ENCODE data around the gene NOM1.

Gene NOM1

DNA sequence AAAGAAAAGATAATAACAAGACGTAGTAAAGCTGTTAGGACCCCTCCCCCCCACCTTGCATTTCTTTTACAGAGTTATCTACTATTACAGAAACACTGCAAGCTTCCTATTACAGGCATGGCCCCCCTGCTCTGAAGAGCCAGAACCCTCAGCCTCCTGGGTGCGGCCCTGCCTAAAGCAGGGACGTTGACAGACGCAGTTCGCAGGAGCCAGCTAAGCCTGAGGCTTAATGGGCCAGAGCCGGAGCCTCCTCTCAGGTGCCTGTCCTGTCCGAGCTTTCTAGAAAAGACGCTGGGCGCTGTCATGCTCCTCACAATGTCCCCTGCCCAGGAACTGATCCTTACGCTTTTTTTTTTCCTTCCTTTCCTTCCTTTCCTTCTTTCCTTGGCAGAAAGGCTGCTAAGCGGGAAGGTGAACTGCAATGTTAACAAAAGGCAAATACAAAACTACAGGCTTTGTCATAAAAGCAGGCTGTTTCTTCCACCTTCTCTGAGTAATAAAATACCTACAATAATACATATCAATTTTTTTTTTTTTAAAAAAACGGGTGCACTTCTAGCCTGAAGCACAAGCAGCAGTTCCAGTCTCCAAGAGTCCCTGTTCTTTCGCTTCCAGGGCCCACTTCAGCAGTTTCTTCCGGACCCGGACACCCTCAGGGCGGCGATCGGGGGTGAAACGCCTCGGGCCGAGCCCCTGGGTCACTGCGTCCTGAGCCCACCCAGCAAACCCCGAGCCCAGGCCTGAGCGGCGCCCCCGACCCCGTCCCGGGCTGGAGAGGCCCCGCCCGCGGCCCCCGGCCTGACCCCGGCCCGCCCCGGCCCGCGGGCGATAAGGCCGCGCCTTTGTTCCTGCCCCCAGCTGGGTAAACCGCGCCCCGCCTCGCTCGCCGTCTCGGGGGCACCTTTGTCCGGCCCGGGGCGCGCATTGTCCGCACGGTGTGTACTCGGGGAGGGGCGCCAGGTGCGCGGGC lies 49.8 kb downstream of the NOM1 start:
- Histone ChIP-seq H3K4me2 (ENCODE audit: low read depth, low read length) (peak overlapping the region; percentile 93), H3K27me3 (replicated peaks; ENCODE audit: insufficient read depth, low read length) (peaks cover 36% of the 10 kb centered on the region), H3K4me3 (ENCODE audit: low read length) (peak overlapping the region; percentile 62)

DNA sequence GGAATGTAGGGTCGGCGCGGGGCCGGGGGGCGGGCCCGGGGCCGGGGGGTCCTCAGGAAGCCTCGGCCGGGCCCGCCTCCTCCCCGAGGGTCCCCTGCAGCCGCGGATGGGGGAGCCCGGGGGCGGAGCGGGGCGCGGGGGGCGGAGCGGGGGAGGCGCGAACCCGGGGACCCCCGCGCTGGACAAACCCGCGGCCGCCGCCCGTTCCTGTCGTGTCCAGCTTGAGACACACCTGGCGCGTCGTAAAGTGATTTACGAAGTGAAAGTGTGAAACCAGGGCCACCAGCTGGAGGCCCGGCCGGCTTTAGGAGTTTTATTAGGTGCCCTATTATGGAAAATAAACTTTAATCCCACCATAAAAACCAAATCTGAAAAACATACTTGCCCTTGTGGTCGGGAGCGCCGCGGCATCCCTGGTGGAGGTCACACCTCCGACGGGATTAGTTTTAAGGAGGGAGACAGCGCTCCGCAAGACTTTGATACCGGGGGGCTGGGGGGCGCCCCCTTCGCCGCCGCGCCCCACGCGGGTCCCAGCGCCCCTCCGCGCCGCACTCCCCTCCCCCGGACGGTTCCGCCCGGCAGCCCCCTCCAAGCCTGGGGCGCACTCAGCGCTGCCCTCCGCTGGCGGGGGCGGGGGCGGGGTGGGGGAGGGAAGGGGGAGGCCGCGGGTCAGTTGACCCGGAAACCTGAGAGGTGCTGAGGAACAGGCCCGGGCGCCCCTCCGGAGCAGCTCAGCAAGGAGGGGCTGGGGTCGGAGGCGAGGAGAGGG lies 50.6 kb downstream of the NOM1 start:
- no peaks in the 10 kb centered on the region for H3K9me3 ChIP-seq (replicated peaks; ENCODE audit: insufficient read depth, low read length)
- H2AFZ ChIP-seq (ENCODE audit: low read length) = peak overlapping the region; percentile 28
- H3K79me2 ChIP-seq (ENCODE audit: low read length) = no peaks in the 10 kb centered on the region
- peak overlapping the region; percentile 62 for H3K4me3 ChIP-seq (ENCODE audit: low read length)
- H3K4me2 ChIP-seq (ENCODE audit: low read depth, low read length) = peak overlapping the region; percentile 93
- H3K27me3 ChIP-seq (replicated peaks; ENCODE audit: insufficient read depth, low read length) = peaks cover 40% of the 10 kb centered on the region
- H4K20me1 ChIP-seq (ENCODE audit: insufficient read depth, low read length) = no peaks in the 10 kb centered on the region
- no peaks in the 10 kb centered on the region for H3F3A ChIP-seq (ENCODE audit: insufficient read depth, low read length)
- H3K27ac ChIP-seq (ENCODE audit: low read length) = no peak overlapping the region
- H3K4me1 ChIP-seq (ENCODE audit: low read length) = no peaks in the 10 kb centered on the region
- H3K36me3 ChIP-seq (replicated peaks; ENCODE audit: insufficient read depth, low read length) = no peaks in the 10 kb centered on the region
- H3K9me2 ChIP-seq (replicated peaks; ENCODE audit: insufficient read depth, low read length) = no peaks in the 10 kb centered on the region
- TF ChIP-seq, protein P1, sequence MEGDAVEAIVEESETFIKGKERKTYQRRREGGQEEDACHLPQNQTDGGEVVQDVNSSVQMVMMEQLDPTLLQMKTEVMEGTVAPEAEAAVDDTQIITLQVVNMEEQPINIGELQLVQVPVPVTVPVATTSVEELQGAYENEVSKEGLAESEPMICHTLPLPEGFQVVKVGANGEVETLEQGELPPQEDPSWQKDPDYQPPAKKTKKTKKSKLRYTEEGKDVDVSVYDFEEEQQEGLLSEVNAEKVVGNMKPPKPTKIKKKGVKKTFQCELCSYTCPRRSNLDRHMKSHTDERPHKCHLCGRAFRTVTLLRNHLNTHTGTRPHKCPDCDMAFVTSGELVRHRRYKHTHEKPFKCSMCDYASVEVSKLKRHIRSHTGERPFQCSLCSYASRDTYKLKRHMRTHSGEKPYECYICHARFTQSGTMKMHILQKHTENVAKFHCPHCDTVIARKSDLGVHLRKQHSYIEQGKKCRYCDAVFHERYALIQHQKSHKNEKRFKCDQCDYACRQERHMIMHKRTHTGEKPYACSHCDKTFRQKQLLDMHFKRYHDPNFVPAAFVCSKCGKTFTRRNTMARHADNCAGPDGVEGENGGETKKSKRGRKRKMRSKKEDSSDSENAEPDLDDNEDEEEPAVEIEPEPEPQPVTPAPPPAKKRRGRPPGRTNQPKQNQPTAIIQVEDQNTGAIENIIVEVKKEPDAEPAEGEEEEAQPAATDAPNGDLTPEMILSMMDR (IDR thresholded peaks at IDR 0.05; ENCODE audit: low read length) = peak; percentile 4; the same call in 1 of the 2 replicates
- no peak for TF ChIP-seq EZH2 (optimal IDR thresholded peaks at IDR 0.05; ENCODE audit: low read depth, low read length)
- peak overlapping the region; percentile 9; the same call in 1 of the 2 replicates for H3K9ac ChIP-seq (ENCODE audit: low read length)
- peak; percentile 54 for DNase-seq

More for the DNA sequence above, 49.8 kb downstream of the NOM1 start:
- Histone ChIP-seq H2AFZ (ENCODE audit: low read length) (peak overlapping the region; percentile 28; the same call in 1 of the 2 replicates), H3K9me2 (replicated peaks; ENCODE audit: insufficient read depth, low read length) (no peaks in the 10 kb centered on the region), H3K27ac (ENCODE audit: low read length) (no peak overlapping the region), H3K36me3 (replicated peaks; ENCODE audit: insufficient read depth, low read length) (no peaks in the 10 kb centered on the region), H3K9me3 (replicated peaks; ENCODE audit: insufficient read depth, low read length) (no peaks in the 10 kb centered on the region), H3K4me1 (ENCODE audit: low read length) (no peaks in the 10 kb centered on the region), H3K9ac (ENCODE audit: low read length) (no peak overlapping the region), H3K79me2 (ENCODE audit: low read length) (no peaks in the 10 kb centered on the region), H3F3A (ENCODE audit: insufficient read depth, low read length) (no peaks in the 10 kb centered on the region), H4K20me1 (ENCODE audit: insufficient read depth, low read length) (no peaks in the 10 kb centered on the region)
- TF ChIP-seq, protein P1 (IDR thresholded peaks at IDR 0.05; ENCODE audit: low read length) = no peak
- TF ChIP-seq EZH2phosphoT487 (IDR thresholded peaks at IDR 0.05; ENCODE audit: low read length) (no peak), EZH2 (optimal IDR thresholded peaks at IDR 0.05; ENCODE audit: low read depth, low read length) (no peak)
- DNase-seq = no peak

DNA sequence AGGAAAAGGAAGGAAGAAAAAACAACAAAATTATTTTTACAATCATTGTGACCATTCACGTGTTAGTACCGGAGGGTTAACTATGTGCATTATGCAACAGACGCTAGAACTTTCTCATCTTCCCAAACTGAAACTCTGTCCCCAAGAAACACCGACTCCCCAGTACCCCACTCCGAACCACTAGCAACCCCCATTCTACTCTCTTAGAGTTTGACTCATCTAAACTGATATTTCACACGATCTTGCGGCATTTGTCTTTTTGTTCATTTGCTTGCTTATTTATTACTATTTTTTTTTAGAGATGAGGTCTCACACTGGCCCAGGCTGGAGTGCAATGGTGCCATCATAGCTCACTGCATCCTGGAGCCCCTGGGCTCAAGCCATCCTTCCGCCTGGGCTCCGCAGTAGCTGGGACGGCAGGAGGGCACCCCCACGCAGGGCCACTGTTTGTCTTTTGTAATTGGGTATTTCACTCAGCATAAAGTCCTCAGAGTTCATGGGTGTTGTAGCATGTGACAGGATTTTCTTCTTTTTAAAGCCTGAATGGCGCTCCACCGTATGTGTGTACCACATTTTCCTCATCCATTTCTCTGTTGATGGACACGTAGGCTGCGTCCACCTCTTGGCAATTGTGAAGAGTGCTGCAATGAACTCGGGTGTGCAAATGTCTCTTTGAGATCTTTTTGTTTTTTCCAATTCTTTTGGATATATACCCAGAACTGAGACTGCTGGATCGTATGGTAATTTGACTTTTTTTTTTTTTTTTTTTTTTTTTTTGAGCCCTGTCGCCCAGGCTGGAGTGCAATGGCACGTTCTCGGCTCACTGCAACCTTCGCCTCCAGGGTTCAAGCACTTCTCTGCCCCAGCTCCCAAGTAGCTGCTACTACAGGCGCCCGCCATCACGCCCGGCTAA lies 51.5 kb downstream of the NOM1 start:
- Histone ChIP-seq H3K79me2 (ENCODE audit: low read length) (no peaks in the 10 kb centered on the region), H3K27ac (ENCODE audit: low read length) (no peak overlapping the region), H3K9ac (ENCODE audit: low read length) (no peak overlapping the region), H2AFZ (ENCODE audit: low read length) (no peak overlapping the region), H3K4me3 (ENCODE audit: low read length) (no peak overlapping the region), H3K9me2 (replicated peaks; ENCODE audit: insufficient read depth, low read length) (no peaks in the 10 kb centered on the region), H4K20me1 (ENCODE audit: insufficient read depth, low read length) (no peaks in the 10 kb centered on the region), H3K27me3 (replicated peaks; ENCODE audit: insufficient read depth, low read length) (peaks cover 40% of the 10 kb centered on the region), H3K36me3 (replicated peaks; ENCODE audit: insufficient read depth, low read length) (no peaks in the 10 kb centered on the region), H3K4me1 (ENCODE audit: low read length) (no peaks in the 10 kb centered on the region), H3K4me2 (ENCODE audit: low read depth, low read length) (peak overlapping the region; percentile 12; the same call in 1 of the 2 replicates), H3F3A (ENCODE audit: insufficient read depth, low read length) (no peaks in the 10 kb centered on the region), H3K9me3 (replicated peaks; ENCODE audit: insufficient read depth, low read length) (no peaks in the 10 kb centered on the region)
- peak; percentile 5 for DNase-seq
- TF ChIP-seq EZH2 (optimal IDR thresholded peaks at IDR 0.05; ENCODE audit: low read depth, low read length) (no peak), EZH2phosphoT487 (IDR thresholded peaks at IDR 0.05; ENCODE audit: low read length) (no peak)
- TF ChIP-seq, protein P1 (IDR thresholded peaks at IDR 0.05; ENCODE audit: low read length) = no peak
